GM12878 (cell line): ENCODE measurements around the gene PNRC1. TPM values are rescaled to one million over a fixed set of nuclear protein-coding genes. Genes with fewer than 3 reads are reported as not detected.

Experiments
- BACH1 ChIP-seq: fragments of 450-650 bp; IDR thresholded peaks from 2 replicates; pipeline ENCODE4 v1.6.1; 2017; ENCODE audit warnings: mild to moderate bottlenecking, borderline replicate concordance
- CBFB ChIP-seq: IDR thresholded peaks from 2 replicates; pipeline ENCODE4 v1.6.1; 2016; ENCODE audit warnings: antibody characterized with exemption, low read depth
- CHD2 ChIP-seq: IDR thresholded peaks from 2 replicates; pipeline ENCODE4 v1.6.1; 2011; ENCODE audit warnings: low read depth, low read length, improper control_type of control experiment, borderline replicate concordance
- DPF2 ChIP-seq: fragments of 450-650 bp; IDR thresholded peaks from 2 replicates; pipeline ENCODE4 v1.6.1; 2017; ENCODE audit warnings: mild to moderate bottlenecking
- EED ChIP-seq: sonication (generic); IDR thresholded peaks from 2 replicates; pipeline ENCODE4 v1.6.1; 2016; ENCODE audit warnings: antibody characterized with exemption, low read depth
- ESRRA ChIP-seq: IDR thresholded peaks from 2 replicates; pipeline ENCODE4 v1.6.1; 2012; ENCODE audit warnings: mild to moderate bottlenecking, low read length, improper control_type of control experiment
- JUND ChIP-seq: IDR thresholded peaks from 2 replicates; pipeline ENCODE4 v1.6.1; 2012; ENCODE audit warnings: low read depth, mild to moderate bottlenecking, low read length, improper control_type of control experiment, moderate library complexity
- NR2F1 ChIP-seq: fragments of 450-650 bp; conservative IDR thresholded peaks from 2 replicates; pipeline ENCODE4 v1.6.1; 2017; ENCODE audit warnings: mild to moderate bottlenecking
- PAX5 ChIP-seq: IDR thresholded peaks from 2 replicates; pipeline ENCODE4 v1.6.1; 2011; ENCODE audit warnings: low read depth, low read length, borderline replicate concordance
- PML ChIP-seq: IDR thresholded peaks from 2 replicates; pipeline ENCODE4 v1.6.1; 2012; ENCODE audit warnings: low read length, inconsistent platforms
- POLR2A ChIP-seq: IDR thresholded peaks from 2 replicates; pipeline ENCODE4 v1.6.1; 2011; ENCODE audit warnings: low read depth, mild to moderate bottlenecking, low read length
- POLR2AphosphoS5 ChIP-seq: IDR thresholded peaks from 2 replicates; pipeline ENCODE4 v1.6.1; 2011; ENCODE audit warnings: mild to moderate bottlenecking, low read length, inconsistent platforms
- POU2F2 ChIP-seq: IDR thresholded peaks from 3 replicates; pipeline ENCODE4 v1.6.1; 2011; ENCODE audit warnings: low read depth, mild to moderate bottlenecking, low read length, borderline replicate concordance
- SMAD5 ChIP-seq: IDR thresholded peaks from 2 replicates; pipeline ENCODE4 v1.6.1; 2016; ENCODE audit warnings: antibody characterized with exemption, low read depth
- SMC3 ChIP-seq: IDR thresholded peaks from 2 replicates; pipeline ENCODE4 v1.6.1; 2011; ENCODE audit warnings: low read length, improper control_type of control experiment, borderline replicate concordance
- SUPT20H ChIP-seq: IDR thresholded peaks from 2 replicates; pipeline ENCODE4 v1.6.1; 2011; ENCODE audit warnings: low read depth, mild to moderate bottlenecking, low read length, moderate library complexity, borderline replicate concordance; ENCODE audit not compliant: control insufficient read depth
- ZSCAN29 ChIP-seq: fragments of 450-650 bp; IDR thresholded peaks from 2 replicates; pipeline ENCODE4 v1.6.1; 2017; ENCODE audit warnings: mild to moderate bottlenecking, moderate library complexity
- polyA plus RNA-seq, 11 experiments: library from polyadenylated mRNA; depleted of rRNA in 4 of 11; unstranded in 6 of 11; stranded (reverse) in 5 of 11; fragments of >200 nt; fragmentation: Nextera tagmentation in 4 of 11; fragmentation: Illumina TruSeq in 1 of 11; extraction: Ambion mirVana in 4 of 11; extraction: Trizol in 1 of 11; gene quantifications; 1 replicate in 1 of 11; 2 replicates in 10 of 11; pipeline versions ENCODE4 v1.2.1 to v1.2.3, GENCODE V29; 2011 to 2016; ENCODE audit warnings: inconsistent platforms in 2 of 11, missing spikeins in 2 of 11, low read depth in 1 of 11
- total RNA-seq, 4 experiments: library from RNA; depleted of rRNA in 3 of 4; stranded (reverse); fragments of >200 nt in 3 of 4; fragmentation: Illumina TruSeq in 1 of 4; extraction: Trizol in 1 of 4; gene quantifications; 2 replicates each; pipeline versions ENCODE4 v1.2.1 to v1.2.3, GENCODE V29; 2013 to 2021
- TF ChIP-seq, protein P1 (sequence below): fragments of 450-650 bp; IDR thresholded peaks from 2 replicates; pipeline ENCODE4 v1.6.1; 2018; ENCODE audit warnings: borderline replicate concordance, mild to moderate bottlenecking; ENCODE audit not compliant: partially characterized antibody
- TF ChIP-seq, protein P2 (sequence below): fragments of 450-650 bp; IDR thresholded peaks from 2 replicates; pipeline ENCODE4 v1.6.1; 2017; ENCODE audit warnings: antibody characterized with exemption, mild to moderate bottlenecking, moderate library complexity
- TF ChIP-seq, protein P3 (sequence below): fragments of 450-650 bp; formaldehyde crosslinking; IDR thresholded peaks from 2 replicates; pipeline ENCODE4 v1.4.0; 2020; ENCODE audit warnings: mild to moderate bottlenecking, moderate library complexity
- TF ChIP-seq, protein P4 (sequence below): IDR thresholded peaks from 2 replicates; pipeline ENCODE4 v1.6.1; 2011; ENCODE audit warnings: borderline replicate concordance, low read depth, mild to moderate bottlenecking, moderate library complexity, mixed read lengths, low read length; ENCODE audit not compliant: insufficient read depth; ENCODE audit errors: extremely low read length

The PNRC1 gene
- total and polyA plus RNA-seq, 10 of the 15 experiments (the other 5 are each of a cell fraction or from before 2014, with no cell fraction given): 7.6 to 66.0 (median 33.1) TPM

DNA sequence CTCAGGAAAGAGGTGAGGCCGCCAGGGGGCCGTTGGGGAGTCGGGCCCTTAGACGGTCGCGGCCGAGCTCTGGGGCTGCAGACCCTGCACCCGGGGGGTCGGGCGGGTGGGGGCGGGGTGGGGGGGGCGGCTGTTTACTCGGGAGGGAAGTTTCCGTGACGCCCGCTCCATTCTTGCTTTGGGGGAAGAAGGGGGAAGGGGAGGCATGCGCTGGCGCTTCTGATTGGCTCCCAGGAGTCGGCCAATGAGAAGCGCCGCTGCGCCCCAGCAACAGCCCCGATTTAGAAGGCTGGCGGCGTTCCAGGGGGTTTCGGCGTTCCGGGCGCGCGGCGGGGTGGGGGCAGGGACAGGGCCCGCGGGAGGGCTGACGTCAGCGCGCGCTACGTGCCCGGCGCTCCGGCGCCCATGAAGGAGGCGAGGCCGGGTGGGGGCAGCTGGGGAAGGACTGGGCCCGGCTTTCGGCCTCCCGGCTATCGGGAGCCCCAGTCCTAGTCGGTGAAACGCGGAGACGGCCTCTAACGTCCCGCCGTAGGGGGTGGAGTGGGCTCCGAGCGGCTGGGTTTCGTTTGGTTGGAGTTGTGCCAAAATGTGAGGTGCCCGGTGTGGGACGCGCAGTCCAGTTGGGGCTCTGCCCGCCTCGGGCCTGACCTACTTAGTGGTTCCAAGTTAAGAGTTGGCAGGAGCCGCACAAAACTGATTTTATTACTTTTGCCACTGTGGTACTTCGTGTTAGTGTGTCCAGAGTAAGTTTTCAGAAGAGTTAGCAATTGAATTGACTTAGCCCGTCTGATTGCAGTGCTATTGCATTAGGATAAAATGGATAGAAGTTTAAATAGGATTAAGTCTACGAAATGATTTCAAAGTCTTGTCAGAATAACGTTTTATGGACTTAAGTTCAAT lies 1.1 kb downstream of the PNRC1 start (continued):
- TF ChIP-seq, protein P1, sequence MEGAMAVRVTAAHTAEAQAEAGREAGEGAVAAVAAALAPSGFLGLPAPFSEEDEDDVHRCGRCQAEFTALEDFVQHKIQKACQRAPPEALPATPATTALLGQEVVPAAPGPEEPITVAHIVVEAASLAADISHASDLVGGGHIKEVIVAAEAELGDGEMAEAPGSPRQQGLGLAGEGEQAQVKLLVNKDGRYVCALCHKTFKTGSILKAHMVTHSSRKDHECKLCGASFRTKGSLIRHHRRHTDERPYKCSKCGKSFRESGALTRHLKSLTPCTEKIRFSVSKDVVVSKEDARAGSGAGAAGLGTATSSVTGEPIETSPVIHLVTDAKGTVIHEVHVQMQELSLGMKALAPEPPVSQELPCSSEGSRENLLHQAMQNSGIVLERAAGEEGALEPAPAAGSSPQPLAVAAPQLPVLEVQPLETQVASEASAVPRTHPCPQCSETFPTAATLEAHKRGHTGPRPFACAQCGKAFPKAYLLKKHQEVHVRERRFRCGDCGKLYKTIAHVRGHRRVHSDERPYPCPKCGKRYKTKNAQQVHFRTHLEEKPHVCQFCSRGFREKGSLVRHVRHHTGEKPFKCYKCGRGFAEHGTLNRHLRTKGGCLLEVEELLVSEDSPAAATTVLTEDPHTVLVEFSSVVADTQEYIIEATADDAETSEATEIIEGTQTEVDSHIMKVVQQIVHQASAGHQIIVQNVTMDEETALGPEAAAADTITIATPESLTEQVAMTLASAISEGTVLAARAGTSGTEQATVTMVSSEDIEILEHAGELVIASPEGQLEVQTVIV: no peak
- TF ChIP-seq SMAD5: no peak
- no peak for TF ChIP-seq NR2F1
- TF ChIP-seq, protein P2, sequence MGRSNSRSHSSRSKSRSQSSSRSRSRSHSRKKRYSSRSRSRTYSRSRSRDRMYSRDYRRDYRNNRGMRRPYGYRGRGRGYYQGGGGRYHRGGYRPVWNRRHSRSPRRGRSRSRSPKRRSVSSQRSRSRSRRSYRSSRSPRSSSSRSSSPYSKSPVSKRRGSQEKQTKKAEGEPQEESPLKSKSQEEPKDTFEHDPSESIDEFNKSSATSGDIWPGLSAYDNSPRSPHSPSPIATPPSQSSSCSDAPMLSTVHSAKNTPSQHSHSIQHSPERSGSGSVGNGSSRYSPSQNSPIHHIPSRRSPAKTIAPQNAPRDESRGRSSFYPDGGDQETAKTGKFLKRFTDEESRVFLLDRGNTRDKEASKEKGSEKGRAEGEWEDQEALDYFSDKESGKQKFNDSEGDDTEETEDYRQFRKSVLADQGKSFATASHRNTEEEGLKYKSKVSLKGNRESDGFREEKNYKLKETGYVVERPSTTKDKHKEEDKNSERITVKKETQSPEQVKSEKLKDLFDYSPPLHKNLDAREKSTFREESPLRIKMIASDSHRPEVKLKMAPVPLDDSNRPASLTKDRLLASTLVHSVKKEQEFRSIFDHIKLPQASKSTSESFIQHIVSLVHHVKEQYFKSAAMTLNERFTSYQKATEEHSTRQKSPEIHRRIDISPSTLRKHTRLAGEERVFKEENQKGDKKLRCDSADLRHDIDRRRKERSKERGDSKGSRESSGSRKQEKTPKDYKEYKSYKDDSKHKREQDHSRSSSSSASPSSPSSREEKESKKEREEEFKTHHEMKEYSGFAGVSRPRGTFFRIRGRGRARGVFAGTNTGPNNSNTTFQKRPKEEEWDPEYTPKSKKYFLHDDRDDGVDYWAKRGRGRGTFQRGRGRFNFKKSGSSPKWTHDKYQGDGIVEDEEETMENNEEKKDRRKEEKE: no peak
- TF ChIP-seq, protein P3, sequence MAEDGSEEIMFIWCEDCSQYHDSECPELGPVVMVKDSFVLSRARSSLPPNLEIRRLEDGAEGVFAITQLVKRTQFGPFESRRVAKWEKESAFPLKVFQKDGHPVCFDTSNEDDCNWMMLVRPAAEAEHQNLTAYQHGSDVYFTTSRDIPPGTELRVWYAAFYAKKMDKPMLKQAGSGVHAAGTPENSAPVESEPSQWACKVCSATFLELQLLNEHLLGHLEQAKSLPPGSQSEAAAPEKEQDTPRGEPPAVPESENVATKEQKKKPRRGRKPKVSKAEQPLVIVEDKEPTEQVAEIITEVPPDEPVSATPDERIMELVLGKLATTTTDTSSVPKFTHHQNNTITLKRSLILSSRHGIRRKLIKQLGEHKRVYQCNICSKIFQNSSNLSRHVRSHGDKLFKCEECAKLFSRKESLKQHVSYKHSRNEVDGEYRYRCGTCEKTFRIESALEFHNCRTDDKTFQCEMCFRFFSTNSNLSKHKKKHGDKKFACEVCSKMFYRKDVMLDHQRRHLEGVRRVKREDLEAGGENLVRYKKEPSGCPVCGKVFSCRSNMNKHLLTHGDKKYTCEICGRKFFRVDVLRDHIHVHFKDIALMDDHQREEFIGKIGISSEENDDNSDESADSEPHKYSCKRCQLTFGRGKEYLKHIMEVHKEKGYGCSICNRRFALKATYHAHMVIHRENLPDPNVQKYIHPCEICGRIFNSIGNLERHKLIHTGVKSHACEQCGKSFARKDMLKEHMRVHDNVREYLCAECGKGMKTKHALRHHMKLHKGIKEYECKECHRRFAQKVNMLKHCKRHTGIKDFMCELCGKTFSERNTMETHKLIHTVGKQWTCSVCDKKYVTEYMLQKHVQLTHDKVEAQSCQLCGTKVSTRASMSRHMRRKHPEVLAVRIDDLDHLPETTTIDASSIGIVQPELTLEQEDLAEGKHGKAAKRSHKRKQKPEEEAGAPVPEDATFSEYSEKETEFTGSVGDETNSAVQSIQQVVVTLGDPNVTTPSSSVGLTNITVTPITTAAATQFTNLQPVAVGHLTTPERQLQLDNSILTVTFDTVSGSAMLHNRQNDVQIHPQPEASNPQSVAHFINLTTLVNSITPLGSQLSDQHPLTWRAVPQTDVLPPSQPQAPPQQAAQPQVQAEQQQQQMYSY (CRISPR knock-in tag): no peak
- no peak for TF ChIP-seq ZSCAN29
- peak; percentile 95 for TF ChIP-seq CHD2
- peak; percentile 85 for TF ChIP-seq POLR2A
- TF ChIP-seq SUPT20H: no peak
- TF ChIP-seq PML: peak; percentile 91
- TF ChIP-seq POU2F2: peak; percentile 74; the same call in 2 of the 3 replicates
- TF ChIP-seq JUND: 0 out of 2 replicates have a peak, but pooled peaks have one; percentile 42
- TF ChIP-seq ESRRA: no peak
- peak; percentile 98 for TF ChIP-seq BACH1
- TF ChIP-seq, protein P4, sequence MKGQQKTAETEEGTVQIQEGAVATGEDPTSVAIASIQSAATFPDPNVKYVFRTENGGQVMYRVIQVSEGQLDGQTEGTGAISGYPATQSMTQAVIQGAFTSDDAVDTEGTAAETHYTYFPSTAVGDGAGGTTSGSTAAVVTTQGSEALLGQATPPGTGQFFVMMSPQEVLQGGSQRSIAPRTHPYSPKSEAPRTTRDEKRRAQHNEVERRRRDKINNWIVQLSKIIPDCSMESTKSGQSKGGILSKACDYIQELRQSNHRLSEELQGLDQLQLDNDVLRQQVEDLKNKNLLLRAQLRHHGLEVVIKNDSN: no peak
- peak; percentile 59 for TF ChIP-seq DPF2
- TF ChIP-seq EED: no peak
- peak; percentile 37; the same call in 1 of the 2 replicates for TF ChIP-seq PAX5
- 0 out of 2 replicates have a peak, but pooled peaks have one; percentile 22 for TF ChIP-seq CBFB
- no peak for TF ChIP-seq SMC3
- peak; percentile 78 for TF ChIP-seq POLR2AphosphoS5
